Left renal cortex interstitium (tissue), 4 donors: ENCODE results near the gene CDAN1. TPM values are rescaled to one million over a fixed set of nuclear protein-coding genes. Genes with fewer than 3 reads are reported as not detected.
"Not testable (repeated sequence)": the region's sequence is repeated elsewhere in the genome, so short reads cannot be mapped to it uniquely, and the experiment has no call there.

ENCODE experiments used
- DNase-seq, 4 donors: peaks; one replicate each; pipeline ENCODE4 v3.0.0-alpha.2; 2013; ENCODE audit warnings: low read depth in 4 of 4, low spot score in 2 of 4, missing footprints in 1 of 4
- polyA plus RNA-seq, 4 donors: library from polyadenylated mRNA; unstranded; fragments of 120-200 nt; gene quantifications; one replicate each; pipeline ENCODE4 v1.2.1, GENCODE V29; 2013; ENCODE audit not compliant: insufficient read length in 4 of 4

CDAN1 gene
- polyA plus RNA-seq, 4 donors = 15.5 to 25.8 (median 20.7) TPM

- DNase-seq = no peak
Observed at GRCh38 chr15:42710662-42711061, 26.3 kb downstream of the CDAN1 start.

GRCh38 chr15:42707873-42708544, 28.9 kb downstream of the CDAN1 start:
- no peak for DNase-seq

- DNase-seq = no peak
Observed at GRCh38 chr15:42707068-42707467, 29.9 kb downstream of the CDAN1 start.

GRCh38 chr15:42705336-42705735, 31.6 kb downstream of the CDAN1 start:
- DNase-seq = no peak

GRCh38 chr15:42704492-42704926, 32.4 kb downstream of the CDAN1 start:
- peak; percentile 18 to 55 (median 26) for DNase-seq

- DNase-seq = no peak
Observed at GRCh38 chr15:42696626-42697025, 40.3 kb downstream of the CDAN1 start.

GRCh38 chr15:42695527-42696071, 41.3 kb downstream of the CDAN1 start:
- DNase-seq = no peak

GRCh38 chr15:42694398-42694797, 42.5 kb downstream of the CDAN1 start:
- no peak for DNase-seq

GRCh38 chr15:42693942-42694341, 43.0 kb downstream of the CDAN1 start:
- no peak for DNase-seq

- no peak for DNase-seq
Observed at GRCh38 chr15:42693496-42693895, 43.4 kb downstream of the CDAN1 start.

- DNase-seq = no peak
Observed at GRCh38 chr15:42692997-42693396, 43.9 kb downstream of the CDAN1 start.

- DNase-seq = no peak
Observed at GRCh38 chr15:42692536-42692935, 44.4 kb downstream of the CDAN1 start.

- no peak for DNase-seq
Observed at GRCh38 chr15:42691770-42692169, 45.2 kb downstream of the CDAN1 start.

GRCh38 chr15:42691308-42691707, 45.6 kb downstream of the CDAN1 start:
- no peak for DNase-seq

- DNase-seq = no peak
Observed at GRCh38 chr15:42688301-42688700, 48.6 kb downstream of the CDAN1 start.

- no peak for DNase-seq
Observed at GRCh38 chr15:42687740-42688139, 49.2 kb downstream of the CDAN1 start.

GRCh38 chr15:42686281-42686680, 50.6 kb downstream of the CDAN1 start:
- no peak for DNase-seq

- DNase-seq = no peak
Observed at GRCh38 chr15:42681119-42681518, 55.8 kb downstream of the CDAN1 start.

GRCh38 chr15:42680142-42680482, 56.8 kb downstream of the CDAN1 start:
- not testable (repeated sequence) for DNase-seq

- DNase-seq = no peak
Observed at GRCh38 chr15:42679285-42680141, 57.4 kb downstream of the CDAN1 start.

GRCh38 chr15:42675021-42675420, 61.9 kb downstream of the CDAN1 start:
- no peak for DNase-seq

GRCh38 chr15:42674472-42674871, 62.5 kb downstream of the CDAN1 start:
- no peak for DNase-seq
